ENCODE results near the gene MBOAT1.
"Not testable (repeated sequence)": the region's sequence is repeated elsewhere in the genome, so short reads cannot be mapped to it uniquely, and the experiment has no call there.

The MBOAT1 gene

GRCh38 chr6:20139127-20139963 is 72.9 kb downstream of the MBOAT1 start:
- DNase-seq (ENCODE audit: low spot score in 2 of 2); in situ Hi-C loops (cut with MboI; ENCODE audit: low sequenced_read_pairs); H3K4me3 ChIP-seq; H3K36me3 ChIP-seq (replicated peaks); H3K27me3 ChIP-seq (ENCODE audit: low read depth); H3K4me1 ChIP-seq; H3K9me3 ChIP-seq: not testable (repeated sequence)

GRCh38 chr6:20137837-20138236 is 74.4 kb downstream of the MBOAT1 start:
- Histone ChIP-seq H3K4me1 (no peaks in the 10 kb centered on the region), H3K9me3 (no peaks in the 10 kb centered on the region), H3K36me3 (replicated peaks) (no peaks in the 10 kb centered on the region), H3K27me3 (ENCODE audit: low read depth) (no peaks in the 10 kb centered on the region), H3K4me3 (no peak overlapping the region)
- in situ Hi-C loops (cut with MboI; ENCODE audit: low sequenced_read_pairs) = no loop called here
- DNase-seq (ENCODE audit: low spot score in 2 of 2) = no peak

GRCh38 chr6:20137240-20137639 is 75.0 kb downstream of the MBOAT1 start:
- in situ Hi-C loops (cut with MboI; ENCODE audit: low sequenced_read_pairs) = no loop called here
- Histone ChIP-seq H3K36me3 (replicated peaks) (no peaks in the 10 kb centered on the region), H3K4me1 (no peaks in the 10 kb centered on the region), H3K9me3 (no peaks in the 10 kb centered on the region), H3K27me3 (ENCODE audit: low read depth) (no peaks in the 10 kb centered on the region), H3K4me3 (no peak overlapping the region)
- no peak for DNase-seq (ENCODE audit: low spot score in 2 of 2)

- in situ Hi-C loops (cut with MboI; ENCODE audit: low sequenced_read_pairs) = no loop called here
- H3K36me3 ChIP-seq (replicated peaks) = no peaks in the 10 kb centered on the region
- H3K4me1 ChIP-seq = no peaks in the 10 kb centered on the region
- H3K9me3 ChIP-seq = no peaks in the 10 kb centered on the region
- no peak overlapping the region for H3K4me3 ChIP-seq
- no peaks in the 10 kb centered on the region for H3K27me3 ChIP-seq (ENCODE audit: low read depth)
- DNase-seq (ENCODE audit: low spot score in 2 of 2) = no peak
Measured at GRCh38 chr6:20135677-20136268, 76.5 kb downstream of the MBOAT1 start.

- DNase-seq (ENCODE audit: low spot score in 2 of 2) = no peak
- Histone ChIP-seq H3K36me3 (replicated peaks) (no peaks in the 10 kb centered on the region), H3K4me1 (no peaks in the 10 kb centered on the region), H3K27me3 (ENCODE audit: low read depth) (no peaks in the 10 kb centered on the region), H3K4me3 (no peak overlapping the region), H3K9me3 (no peaks in the 10 kb centered on the region)
- in situ Hi-C loops (cut with MboI; ENCODE audit: low sequenced_read_pairs) = no loop called here
Measured at GRCh38 chr6:20134613-20135012, 77.7 kb downstream of the MBOAT1 start.

GRCh38 chr6:20129290-20130088 is 82.8 kb downstream of the MBOAT1 start:
- Histone ChIP-seq H3K4me1 (no peaks in the 10 kb centered on the region), H3K36me3 (replicated peaks) (no peaks in the 10 kb centered on the region), H3K27me3 (ENCODE audit: low read depth) (no peaks in the 10 kb centered on the region), H3K9me3 (no peaks in the 10 kb centered on the region), H3K4me3 (no peak overlapping the region)
- in situ Hi-C loops (cut with MboI; ENCODE audit: low sequenced_read_pairs) = no loop called here
- DNase-seq (ENCODE audit: low spot score in 2 of 2) = no peak

- H3K36me3 ChIP-seq (replicated peaks) = no peaks in the 10 kb centered on the region
- no peaks in the 10 kb centered on the region for H3K4me1 ChIP-seq
- H3K4me3 ChIP-seq = no peak overlapping the region
- DNase-seq (ENCODE audit: low spot score in 2 of 2) = no peak
- in situ Hi-C loops (cut with MboI; ENCODE audit: low sequenced_read_pairs) = no loop called here
- no peaks in the 10 kb centered on the region for H3K27me3 ChIP-seq (ENCODE audit: low read depth)
- H3K9me3 ChIP-seq = no peaks in the 10 kb centered on the region
Measured at GRCh38 chr6:20128018-20128417, 84.3 kb downstream of the MBOAT1 start.

GRCh38 chr6:20126789-20127653 is 85.2 kb downstream of the MBOAT1 start:
- peak; percentile 54 to 84 for DNase-seq (ENCODE audit: low spot score in 2 of 2)
- Histone ChIP-seq H3K9me3 (no peaks in the 10 kb centered on the region), H3K4me3 (no peak overlapping the region), H3K4me1 (no peaks in the 10 kb centered on the region), H3K27me3 (ENCODE audit: low read depth) (no peaks in the 10 kb centered on the region), H3K36me3 (replicated peaks) (no peaks in the 10 kb centered on the region)
- in situ Hi-C loops (cut with MboI; ENCODE audit: low sequenced_read_pairs) = no loop called here

GRCh38 chr6:20126102-20126752 is 86.0 kb downstream of the MBOAT1 start:
- H3K9me3 ChIP-seq = no peaks in the 10 kb centered on the region
- DNase-seq (ENCODE audit: low spot score in 2 of 2) = no peak
- H3K4me3 ChIP-seq = no peak overlapping the region
- H3K27me3 ChIP-seq (ENCODE audit: low read depth) = no peaks in the 10 kb centered on the region
- H3K4me1 ChIP-seq = no peaks in the 10 kb centered on the region
- no peaks in the 10 kb centered on the region for H3K36me3 ChIP-seq (replicated peaks)
- in situ Hi-C loops (cut with MboI; ENCODE audit: low sequenced_read_pairs) = no loop called here

GRCh38 chr6:20124545-20124944 is 87.7 kb downstream of the MBOAT1 start:
- H3K27me3 ChIP-seq (ENCODE audit: low read depth) = no peaks in the 10 kb centered on the region
- in situ Hi-C loops (cut with MboI; ENCODE audit: low sequenced_read_pairs) = no loop called here
- H3K4me1 ChIP-seq = no peaks in the 10 kb centered on the region
- DNase-seq (ENCODE audit: low spot score in 2 of 2) = no peak
- no peaks in the 10 kb centered on the region for H3K9me3 ChIP-seq
- H3K4me3 ChIP-seq = no peak overlapping the region
- no peaks in the 10 kb centered on the region for H3K36me3 ChIP-seq (replicated peaks)

GRCh38 chr6:20119485-20119884 is 92.8 kb downstream of the MBOAT1 start:
- Histone ChIP-seq H3K4me1 (no peaks in the 10 kb centered on the region), H3K36me3 (replicated peaks) (no peaks in the 10 kb centered on the region), H3K9me3 (no peaks in the 10 kb centered on the region), H3K27me3 (ENCODE audit: low read depth) (no peaks in the 10 kb centered on the region), H3K4me3 (no peak overlapping the region)
- no peak for DNase-seq (ENCODE audit: low spot score in 2 of 2)
- in situ Hi-C loops (cut with MboI; ENCODE audit: low sequenced_read_pairs) = no loop called here

GRCh38 chr6:20118892-20119291 is 93.4 kb downstream of the MBOAT1 start:
- Histone ChIP-seq H3K4me1 (no peaks in the 10 kb centered on the region), H3K27me3 (ENCODE audit: low read depth) (no peaks in the 10 kb centered on the region), H3K4me3 (no peak overlapping the region), H3K9me3 (no peaks in the 10 kb centered on the region), H3K36me3 (replicated peaks) (peaks cover 3% of the 10 kb centered on the region; the same call in 1 of the 2 replicates)
- no peak for DNase-seq (ENCODE audit: low spot score in 2 of 2)
- in situ Hi-C loops (cut with MboI; ENCODE audit: low sequenced_read_pairs) = no loop called here

GRCh38 chr6:20117474-20117873 is 94.8 kb downstream of the MBOAT1 start:
- H3K4me3 ChIP-seq = no peak overlapping the region
- H3K4me1 ChIP-seq = no peaks in the 10 kb centered on the region
- in situ Hi-C loops (cut with MboI; ENCODE audit: low sequenced_read_pairs) = no loop called here
- no peaks in the 10 kb centered on the region for H3K27me3 ChIP-seq (ENCODE audit: low read depth)
- H3K9me3 ChIP-seq = no peaks in the 10 kb centered on the region
- no peak for DNase-seq (ENCODE audit: low spot score in 2 of 2)
- peaks cover 4% of the 10 kb centered on the region; the same call in 1 of the 2 replicates for H3K36me3 ChIP-seq (replicated peaks)

Data from HAP-1 (cell line).